ENCODE measurements around the gene PHF12. TPM values are rescaled to one million over a fixed set of nuclear protein-coding genes. Genes with fewer than 3 reads are reported as not detected.

Gene PHF12
- total and polyA plus RNA-seq, 2 of the 4 experiments (the other 2 are of a cell fraction) = 24.4 to 25.6 TPM

DNA sequence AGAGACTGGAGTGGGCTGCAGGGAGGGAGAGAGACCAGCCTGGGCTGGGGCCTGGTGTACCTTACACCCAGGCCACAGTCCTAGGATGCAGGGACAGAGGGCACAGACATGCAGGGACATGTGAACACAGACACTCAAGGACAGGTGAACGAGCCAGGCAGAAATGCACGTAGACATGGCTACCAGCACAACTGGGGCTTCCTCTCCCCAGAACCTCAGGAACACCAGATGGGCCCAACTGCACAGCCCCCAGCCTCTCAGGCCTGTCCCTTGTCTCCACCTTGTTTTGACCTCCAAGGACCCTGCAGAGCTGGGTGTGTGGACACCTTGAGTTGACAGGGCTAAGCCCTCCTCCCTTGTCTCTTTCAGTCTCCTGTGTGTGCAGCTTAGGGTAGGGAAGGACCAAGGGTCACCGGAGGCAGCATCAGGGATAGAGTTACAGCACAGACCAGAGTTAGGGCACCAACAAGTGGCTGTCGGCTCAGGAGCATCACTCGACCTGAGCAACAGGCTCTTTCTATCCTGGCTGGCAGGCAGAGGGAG lies 45.3 kb upstream of the PHF12 start:
- no peak for ATAC-seq (ENCODE audit: low read depth)
- no TSS peak for BruUV-seq (replicated peaks)

More for the DNA sequence above, 45.3 kb upstream of the PHF12 start:
- Histone ChIP-seq H3K14ac (replicated peaks; ENCODE audit: low read depth, low read length) (no peak overlapping the region), H4K5ac (ENCODE audit: low read depth, low read length) (no peak overlapping the region), H3K9me1 (ENCODE audit: insufficient read depth, low read length) (0 out of 2 replicates have a peak, but pooled peaks cover 5% of the 10 kb centered on the region), H3K9me3 (ENCODE audit: control insufficient read depth, insufficient read depth, low read length) (no peaks in the 10 kb centered on the region), H3K4me3 (ENCODE audit: insufficient read depth, low read depth, low read length) (no peak overlapping the region), H3K27me3 (ENCODE audit: control insufficient read depth, insufficient read depth, low read length) (peaks cover 61% of the 10 kb centered on the region), H3K79me1 (ENCODE audit: low read depth in 1 of 2, low read length in 2 of 2) (no peaks in the 10 kb centered on the region), H3K4me2 (ENCODE audit: low read depth, low read length) (no peak overlapping the region), H3K23ac (ENCODE audit: low read depth, low read length) (no peak overlapping the region), H2BK5ac (ENCODE audit: low read depth, low read length, poor library complexity, severe bottlenecking) (no peak overlapping the region), H3K9ac (ENCODE audit: low read depth, low read length) (no peak overlapping the region), H3K36me3 (ENCODE audit: control insufficient read depth, insufficient read depth, low read length) (no peaks in the 10 kb centered on the region), H2AK5ac (ENCODE audit: low read depth, low read length) (no peak overlapping the region), H4K8ac (ENCODE audit: low read depth in 2 of 2, low read length in 2 of 2) (no peak overlapping the region), H2BK120ac (ENCODE audit: low read depth, low read length) (no peak overlapping the region), H2AFZ (replicated peaks; ENCODE audit: low read length, poor library complexity) (no peak overlapping the region), H4K20me1 (ENCODE audit: insufficient read depth, low read length) (no peaks in the 10 kb centered on the region; the same call in 1 of the 2 replicates), H3K4ac (ENCODE audit: low read depth, low read length) (no peak overlapping the region), H3K27ac (ENCODE audit: insufficient read depth, low read length) (no peak overlapping the region), H2BK15ac (ENCODE audit: low read depth, low read length) (no peak overlapping the region), H2BK20ac (ENCODE audit: low read depth, low read length) (no peak overlapping the region), H4K91ac (ENCODE audit: insufficient read depth, low read depth, low read length) (no peak overlapping the region), H3K56ac (ENCODE audit: extremely low read depth, insufficient read depth, low read length) (no peak overlapping the region), H2AK9ac (replicated peaks; ENCODE audit: low read depth, low read length, poor library complexity) (no peak overlapping the region), H3K18ac (ENCODE audit: low read depth, low read length) (no peak overlapping the region), H3K4me1 (ENCODE audit: control insufficient read depth, insufficient read depth, low read length) (no peaks in the 10 kb centered on the region)
- in situ Hi-C loops (cut with MboI; ENCODE audit: low sequenced_read_pairs) (no loop called here), intact Hi-C loops (cut with micrococcal nuclease) (no loop called here), dilution Hi-C loops (cut with HindIII; ENCODE audit: low sequenced_read_pairs, unreplicated experiment) (no loop called here)
- ChIA-PET POLR2A (ENCODE audit: unreplicated experiment) (no interaction called here), CTCF (no interaction called here)
- 4% methylated on average over 3 of the region's 5 CpGs; no CpG with 5 or more reads in 1 of the 2 experiments for WGBS, 2 experiments (ENCODE audit: extremely low coverage in 2 of 2, insufficient read length in 1 of 2)
- no peak for DNase-seq
- TF ChIP-seq MAFK (IDR thresholded peaks at IDR 0.05; ENCODE audit: low read depth, low read length) = no peak
- no peak for TF ChIP-seq CTCF (conservative IDR thresholded peaks at IDR 0.05; ENCODE audit: low read depth, low read length)
- TF ChIP-seq FOS (IDR thresholded peaks at IDR 0.05; ENCODE audit: low read depth, low read length) = no peak
